Measurements from ENCODE around the gene SLC12A1.
"Not testable (repeated sequence)": the region's sequence is repeated elsewhere in the genome, so short reads cannot be mapped to it uniquely, and the experiment has no call there.

Gene SLC12A1

DNA sequence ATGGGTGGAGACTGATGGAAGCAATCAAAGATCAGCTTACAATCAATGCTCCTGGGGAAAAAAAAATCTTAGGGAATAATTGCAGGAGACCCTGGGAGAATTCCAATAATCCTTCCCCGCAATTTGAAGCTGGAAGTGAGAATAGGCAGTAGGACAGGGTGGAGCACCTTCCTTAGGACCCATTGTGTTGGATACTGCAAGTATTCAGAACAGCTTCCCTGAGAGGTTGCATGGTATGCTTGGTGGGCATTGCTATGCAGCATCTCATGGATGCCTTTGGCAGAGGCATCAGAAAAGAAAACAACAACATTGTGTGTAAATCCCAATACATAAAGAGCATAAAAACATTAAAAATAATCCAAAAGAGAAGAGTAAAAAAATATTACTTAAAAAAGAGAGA lies 100.5 kb downstream of the SLC12A1 start:
- DNase-seq (ENCODE audit: low read depth in 2 of 2, low spot score in 1 of 2) = no peak

DNA sequence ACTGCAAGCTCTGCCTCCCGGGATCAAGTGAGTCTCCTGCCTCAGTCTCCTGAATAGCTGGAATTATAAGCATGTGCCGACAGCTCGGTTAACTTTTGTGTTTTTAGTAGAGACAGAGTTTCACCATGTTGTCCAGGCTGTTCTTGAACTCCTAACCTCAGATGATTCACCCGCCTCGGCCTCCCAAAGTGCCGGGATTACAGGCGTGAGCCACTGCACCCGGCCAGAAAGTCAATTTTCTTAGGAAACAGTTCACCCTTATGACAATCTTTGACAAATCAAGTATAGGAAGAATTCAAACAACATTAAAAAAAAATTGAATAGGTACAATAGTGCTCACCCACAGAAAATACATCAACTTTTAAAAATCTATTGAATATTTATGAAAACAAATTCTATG lies 101.5 kb downstream of the SLC12A1 start:
- DNase-seq (ENCODE audit: low read depth in 2 of 2, low spot score in 1 of 2) = no peak

DNA sequence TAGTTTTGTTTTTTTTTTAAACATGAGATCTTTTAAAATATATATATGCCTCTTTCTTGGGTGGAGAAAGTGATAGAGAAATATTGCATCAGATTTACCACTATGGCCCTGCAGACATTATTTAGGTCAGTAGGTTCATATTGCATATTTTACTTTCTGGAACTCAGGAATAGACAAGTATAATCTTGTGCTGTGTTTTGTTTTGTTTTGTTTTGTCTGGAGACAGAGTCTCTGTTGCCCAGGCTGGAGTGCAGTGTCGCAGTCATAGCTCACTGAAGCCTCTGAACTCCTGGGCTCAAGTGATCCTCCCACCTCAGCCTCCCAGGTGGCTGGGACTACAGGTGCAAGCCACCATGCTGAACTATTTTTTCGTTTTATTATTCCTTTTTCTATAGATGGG lies 103.6 kb downstream of the SLC12A1 start:
- DNase-seq (ENCODE audit: low read depth in 2 of 2, low spot score in 1 of 2) = no peak

DNA sequence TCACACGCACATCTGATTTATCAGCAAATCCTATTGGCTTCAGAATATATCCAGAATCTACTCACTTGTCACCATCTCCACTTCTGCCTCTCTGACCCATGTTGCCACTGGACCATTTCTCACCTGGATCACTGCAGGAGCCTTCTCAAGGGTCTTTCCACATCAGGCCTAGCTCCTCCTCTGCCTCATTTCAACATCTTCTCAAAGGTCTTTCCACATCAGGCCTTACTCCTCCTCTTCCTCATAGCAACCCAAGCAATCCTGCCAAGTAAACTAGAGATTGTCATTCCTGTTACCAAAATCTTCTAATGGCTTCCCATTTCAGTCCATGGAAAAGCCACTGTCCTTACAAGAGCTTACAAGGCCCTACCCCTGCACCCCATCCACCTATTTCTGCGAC lies 107.1 kb downstream of the SLC12A1 start:
- no peak for DNase-seq (ENCODE audit: low read depth in 2 of 2, low spot score in 1 of 2)

DNA sequence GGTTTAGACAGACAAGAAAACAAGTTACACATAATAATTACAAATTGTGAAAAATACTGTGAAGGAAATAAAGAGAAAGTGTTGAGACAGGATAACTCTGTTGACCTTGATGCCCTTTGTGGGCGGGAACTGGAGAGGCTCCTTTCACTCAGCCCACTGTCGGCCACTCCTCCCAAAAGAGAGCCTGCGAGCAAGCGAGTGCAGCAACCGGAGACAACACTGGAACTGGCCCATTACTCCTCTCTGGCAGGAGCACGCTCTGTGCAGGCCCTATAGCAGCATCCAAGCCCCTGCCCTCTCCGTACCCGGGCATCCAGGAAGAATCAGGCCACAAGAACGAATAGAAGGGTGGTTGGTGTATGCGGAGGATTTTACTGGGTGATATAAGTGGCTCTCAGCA lies 108.9 kb downstream of the SLC12A1 start:
- DNase-seq (ENCODE audit: low read depth in 2 of 2, low spot score in 1 of 2) = no peak

DNA sequence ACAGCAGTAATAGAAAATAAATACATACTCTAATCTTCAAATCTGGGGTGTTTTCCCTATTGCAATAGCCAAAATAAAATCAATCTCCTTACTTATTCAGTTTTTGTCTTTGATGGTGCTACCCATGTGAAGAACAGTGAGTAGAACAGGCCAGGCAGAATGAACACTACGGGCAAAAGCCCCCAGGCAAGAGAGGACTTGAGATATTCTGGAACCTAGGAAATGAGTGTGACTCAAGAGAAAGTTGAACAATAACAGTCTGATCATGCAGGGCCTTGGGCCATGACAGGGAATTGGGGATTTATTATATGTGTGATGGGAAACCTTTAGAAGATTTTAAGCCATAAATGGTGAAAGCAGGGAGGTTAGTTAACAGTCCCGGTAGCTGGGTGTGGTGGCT lies 111.1 kb downstream of the SLC12A1 start:
- DNase-seq (ENCODE audit: low read depth in 2 of 2, low spot score in 1 of 2) = no peak

DNA sequence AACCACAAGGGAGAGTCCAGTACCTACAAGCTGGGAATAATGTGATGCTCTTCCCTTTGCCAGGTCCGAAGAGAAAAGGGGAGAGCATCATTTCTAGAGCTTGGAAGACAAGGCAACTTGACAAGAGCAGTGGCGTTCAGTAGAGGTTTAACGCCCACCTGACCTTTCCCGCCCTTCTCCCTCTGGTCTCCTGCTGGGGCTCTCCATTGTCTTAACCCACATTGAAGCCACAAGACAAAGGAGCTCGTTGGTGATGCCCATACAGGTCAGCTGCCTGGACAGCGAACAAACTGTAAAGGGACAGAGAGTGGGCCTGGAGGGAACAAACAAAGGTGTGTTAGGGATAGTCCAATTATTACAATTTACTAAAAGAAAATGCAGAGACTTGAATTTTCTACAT lies 112.0 kb downstream of the SLC12A1 start:
- DNase-seq (ENCODE audit: low read depth in 2 of 2, low spot score in 1 of 2) = no peak

DNA sequence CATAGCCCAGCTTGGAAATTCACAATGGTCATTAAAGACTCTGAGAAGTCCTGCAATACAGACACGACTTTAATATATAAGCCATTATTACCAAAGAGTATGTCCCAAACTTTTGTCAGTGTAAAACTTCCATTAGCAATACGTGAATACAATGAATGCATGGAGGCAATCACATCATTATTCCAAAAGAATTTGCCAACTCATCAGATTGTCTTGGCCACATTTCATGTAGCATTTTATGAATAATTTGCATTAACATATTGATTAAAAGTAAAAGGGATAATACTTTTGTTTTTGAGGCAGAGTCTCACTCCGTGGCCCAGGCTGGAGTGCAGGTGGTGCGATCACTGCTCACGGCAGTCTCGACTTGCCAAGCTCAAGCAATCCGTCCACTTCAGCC lies 117.2 kb downstream of the SLC12A1 start:
- DNase-seq (ENCODE audit: low read depth in 2 of 2, low spot score in 1 of 2) = no peak

DNA sequence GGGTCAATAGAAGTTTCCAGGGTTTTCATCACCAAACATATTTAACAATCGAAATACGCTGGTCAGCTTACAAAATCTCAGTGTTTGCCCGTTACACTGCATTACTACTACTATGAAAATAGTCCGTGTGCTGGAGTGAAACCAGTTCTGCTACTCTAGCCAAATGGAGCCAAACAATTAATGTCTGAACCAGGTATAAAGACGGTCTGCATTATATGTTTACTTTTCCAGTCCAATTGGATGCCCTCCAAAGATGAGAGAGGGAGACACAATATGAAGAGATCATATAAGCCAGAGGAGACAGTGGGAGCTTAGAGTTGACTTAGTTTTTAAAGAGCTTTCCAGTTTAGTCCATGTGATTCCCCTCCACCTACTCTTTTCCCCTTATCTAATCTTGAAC lies 118.8 kb downstream of the SLC12A1 start:
- no peak for DNase-seq (ENCODE audit: low read depth in 2 of 2, low spot score in 1 of 2)

DNA sequence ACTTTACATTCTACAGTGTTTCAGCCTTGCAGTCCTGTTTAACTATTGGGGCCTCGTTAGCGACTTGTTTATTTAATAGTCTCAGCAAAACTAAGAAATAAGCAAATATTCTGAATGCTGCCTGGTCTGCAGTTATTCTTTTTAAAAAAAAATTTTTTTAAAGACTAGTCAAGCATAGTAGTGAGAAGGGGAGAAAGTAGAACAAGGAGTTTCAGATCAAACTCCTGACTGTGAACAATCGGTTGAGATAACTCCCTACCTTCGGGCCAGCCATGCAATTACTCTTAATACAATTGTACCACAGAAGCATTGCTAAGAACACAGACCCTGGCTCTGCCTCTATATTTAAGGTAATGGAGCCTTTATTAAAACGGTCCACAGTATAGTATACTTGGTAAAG lies 119.3 kb downstream of the SLC12A1 start:
- no peak for DNase-seq (ENCODE audit: low read depth in 2 of 2, low spot score in 1 of 2)

DNA sequence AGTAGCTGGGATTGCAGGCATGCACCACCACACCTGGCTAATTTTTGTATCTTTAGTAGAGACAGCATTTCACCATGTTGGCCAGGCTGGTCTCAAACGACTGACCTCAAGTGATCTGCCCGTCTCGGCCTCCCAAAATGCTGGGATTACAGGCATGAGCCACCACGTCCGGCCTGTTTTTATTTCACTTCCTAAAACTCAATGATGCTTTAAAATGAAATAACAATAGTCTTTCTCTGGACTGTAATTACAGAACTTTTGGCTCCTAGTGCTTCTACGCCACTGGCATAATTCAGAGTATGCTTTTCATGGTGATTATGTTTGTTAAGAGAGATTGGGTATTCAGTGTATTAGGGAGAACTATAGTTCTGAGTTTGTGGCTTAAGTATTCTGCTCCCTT lies 120.1 kb downstream of the SLC12A1 start:
- DNase-seq (ENCODE audit: low read depth in 2 of 2, low spot score in 1 of 2) = not testable (repeated sequence)

DNA sequence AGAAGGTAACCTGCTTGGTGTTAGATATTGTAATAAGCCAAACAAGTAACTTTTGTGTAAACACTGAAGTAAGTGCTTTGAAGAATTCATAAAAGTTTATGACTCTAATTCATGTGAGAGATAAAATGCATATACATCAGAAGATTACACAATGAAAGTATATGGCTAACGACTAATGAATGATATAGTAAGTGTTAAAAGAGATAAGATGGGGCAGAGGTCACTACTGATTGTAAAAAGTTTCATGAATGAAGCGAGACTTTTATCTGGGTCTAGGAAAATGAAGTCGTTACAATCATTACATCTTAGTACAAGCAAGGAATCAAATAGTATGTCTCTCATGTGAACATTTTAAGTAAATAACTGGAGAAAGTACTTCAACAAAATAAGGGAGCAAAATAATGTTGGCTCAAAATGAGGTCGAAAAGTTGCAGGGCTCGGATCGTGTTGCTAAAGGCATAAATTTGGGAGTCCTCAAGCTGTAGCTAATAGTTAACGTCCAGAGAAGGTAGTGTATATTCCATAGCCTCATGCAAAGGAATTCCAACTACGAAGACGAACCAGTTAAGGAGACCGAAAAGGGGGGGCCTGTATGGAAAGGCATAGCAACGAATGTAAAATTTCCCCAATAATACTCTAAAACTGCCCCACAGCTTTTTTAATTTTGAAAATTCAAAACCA lies 124.1 kb downstream of the SLC12A1 start:
- no peak for DNase-seq (ENCODE audit: low read depth in 2 of 2, low spot score in 1 of 2)

DNA sequence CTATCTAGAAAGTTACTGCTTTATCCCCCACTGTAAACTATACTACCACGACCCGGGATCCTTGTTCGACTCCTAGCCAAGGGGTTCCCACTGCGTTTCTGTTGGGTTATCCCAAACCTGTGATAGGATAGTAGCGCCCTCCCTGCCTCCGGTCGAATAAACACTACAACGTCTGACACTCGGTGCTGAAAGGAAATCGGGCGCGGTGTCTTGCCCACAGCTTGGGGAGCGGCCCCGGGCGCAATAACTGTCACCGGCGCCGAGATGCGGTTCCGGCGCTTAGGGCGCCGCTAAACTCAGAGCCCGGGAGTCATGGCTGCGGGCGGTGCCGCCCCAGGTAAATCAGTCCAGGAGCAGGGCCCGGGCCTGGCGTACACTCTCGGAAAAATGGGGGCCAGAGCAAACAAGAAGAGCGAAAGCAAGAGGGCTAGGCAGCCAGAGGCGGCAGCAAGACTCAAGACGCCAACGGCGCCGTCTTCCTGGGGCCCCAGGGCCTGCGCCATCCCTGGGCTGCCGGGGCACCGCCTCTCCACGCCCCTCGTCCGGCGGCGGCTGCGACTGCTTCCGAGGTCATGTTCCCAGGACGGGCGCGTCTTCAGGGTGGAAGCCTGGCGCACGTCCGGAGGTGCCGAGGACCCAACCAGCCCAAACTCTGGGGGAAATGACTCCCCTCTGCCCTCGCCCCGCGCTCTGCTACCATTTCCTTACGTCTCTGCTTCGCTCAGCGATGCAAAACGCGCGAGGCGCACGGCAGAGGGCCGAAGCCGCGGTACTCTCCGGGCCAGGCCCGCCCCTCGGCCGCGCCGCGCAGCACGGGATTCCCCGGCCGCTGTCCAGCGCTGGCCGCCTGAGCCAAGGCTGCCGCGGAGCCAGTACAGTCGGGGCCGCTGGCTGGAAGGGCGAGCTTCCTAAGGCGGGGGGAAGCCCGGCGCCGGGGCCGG lies 125.0 kb downstream of the SLC12A1 start, which contains the start of gene DUT:
DUT (plus strand) TSS at position 575 of the 941 bp plus-strand sequence; CDS start at position 662, 87 bp downstream.
- peak; percentile 43 to 56 for DNase-seq (ENCODE audit: low read depth in 2 of 2, low spot score in 1 of 2)

DNA sequence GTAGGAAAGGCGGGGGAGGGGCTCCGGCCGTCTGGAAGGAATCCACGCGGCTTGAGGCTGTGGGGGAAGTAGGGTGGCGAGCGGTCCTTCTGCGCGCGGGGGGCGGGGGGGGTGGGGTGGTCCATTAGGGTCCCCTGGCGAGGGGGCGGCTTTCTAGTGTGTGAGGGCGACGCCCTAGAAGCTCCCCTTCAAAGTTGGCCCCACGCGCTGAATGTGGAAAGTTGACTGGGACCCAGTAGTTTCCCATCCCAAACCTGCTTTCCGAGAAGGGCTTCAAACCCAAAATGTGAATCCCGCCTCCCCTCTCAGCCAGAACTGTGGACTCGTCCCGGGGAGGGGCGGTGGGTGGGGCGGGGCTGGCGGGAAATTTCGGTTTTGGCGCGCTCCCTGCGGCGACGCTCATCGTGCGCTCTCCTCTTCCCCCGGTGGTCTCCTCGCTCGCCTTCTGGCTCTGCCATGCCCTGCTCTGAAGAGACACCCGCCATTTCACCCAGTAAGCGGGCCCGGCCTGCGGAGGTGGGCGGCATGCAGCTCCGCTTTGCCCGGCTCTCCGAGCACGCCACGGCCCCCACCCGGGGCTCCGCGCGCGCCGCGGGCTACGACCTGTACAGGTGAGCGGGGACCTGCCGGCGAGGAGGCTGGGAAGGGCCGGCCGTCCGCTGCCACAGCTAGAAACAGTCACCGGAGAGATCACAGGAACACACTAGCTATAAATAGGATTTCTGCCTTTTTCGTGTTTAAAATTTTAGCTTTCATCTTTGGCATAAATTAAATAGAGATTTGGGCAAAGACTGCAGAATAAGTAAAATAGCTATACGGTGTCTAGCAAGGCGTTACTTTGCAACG lies 125.9 kb downstream of the SLC12A1 start:
- peak; percentile 34 to 52 for DNase-seq (ENCODE audit: low read depth in 2 of 2, low spot score in 1 of 2)

DNA sequence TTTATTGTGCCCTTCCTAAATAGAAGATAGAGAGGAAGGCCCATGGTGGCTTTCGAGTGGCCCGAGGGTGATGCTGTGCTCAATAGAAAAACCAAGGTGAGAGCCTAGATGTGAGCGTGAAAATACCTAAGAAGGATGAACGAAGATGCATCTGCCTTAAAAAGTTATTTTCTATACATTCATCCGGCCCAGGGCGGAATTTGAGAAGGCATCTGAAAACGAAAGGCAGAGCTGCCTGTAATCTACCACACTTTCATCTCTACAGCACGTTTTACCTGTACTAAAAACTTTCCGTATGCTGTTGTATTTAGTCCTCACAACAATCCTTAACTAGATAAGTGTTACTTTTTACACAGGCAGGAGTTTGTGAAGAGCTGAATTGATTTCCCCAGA lies 126.5 kb downstream of the SLC12A1 start:
- DNase-seq (ENCODE audit: low read depth in 2 of 2, low spot score in 1 of 2) = no peak

DNA sequence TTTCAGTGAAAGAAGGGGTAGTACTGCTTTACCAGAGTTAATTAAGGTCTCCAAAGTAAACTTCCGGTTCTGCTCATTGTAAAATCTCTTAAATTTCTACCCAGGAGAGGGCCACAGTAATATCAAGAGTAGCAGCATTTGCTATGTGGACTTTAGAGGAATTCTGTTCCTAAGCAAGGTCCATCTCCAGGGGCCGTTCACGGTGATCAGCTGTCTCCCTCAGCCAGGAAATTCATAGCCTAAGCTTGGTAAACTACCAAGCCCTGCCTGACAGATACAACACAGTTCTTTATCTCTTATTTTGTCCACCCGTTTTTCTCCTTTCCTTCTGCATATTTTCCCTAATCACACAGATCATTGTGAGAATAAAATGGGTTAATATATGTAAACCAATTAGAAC lies 127.4 kb downstream of the SLC12A1 start:
- no peak for DNase-seq (ENCODE audit: low read depth in 2 of 2, low spot score in 1 of 2)

DNA sequence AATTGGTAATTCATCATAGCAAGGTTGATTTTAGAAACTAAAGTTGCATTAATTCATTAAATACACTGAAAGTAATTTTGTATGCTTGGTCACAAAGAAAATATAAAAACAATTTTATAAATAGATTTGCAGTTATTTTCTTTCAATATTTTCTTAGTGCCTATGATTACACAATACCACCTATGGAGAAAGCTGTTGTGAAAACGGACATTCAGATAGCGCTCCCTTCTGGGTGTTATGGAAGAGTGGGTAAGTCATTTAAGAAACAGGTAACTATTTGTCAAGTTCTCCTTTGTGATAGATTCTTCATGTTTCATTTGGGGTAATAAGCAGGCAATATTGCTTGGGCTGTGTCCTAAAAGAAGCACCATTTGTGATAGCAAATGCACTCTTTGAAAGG lies 128.2 kb downstream of the SLC12A1 start:
- DNase-seq (ENCODE audit: low read depth in 2 of 2, low spot score in 1 of 2) = no peak

DNA sequence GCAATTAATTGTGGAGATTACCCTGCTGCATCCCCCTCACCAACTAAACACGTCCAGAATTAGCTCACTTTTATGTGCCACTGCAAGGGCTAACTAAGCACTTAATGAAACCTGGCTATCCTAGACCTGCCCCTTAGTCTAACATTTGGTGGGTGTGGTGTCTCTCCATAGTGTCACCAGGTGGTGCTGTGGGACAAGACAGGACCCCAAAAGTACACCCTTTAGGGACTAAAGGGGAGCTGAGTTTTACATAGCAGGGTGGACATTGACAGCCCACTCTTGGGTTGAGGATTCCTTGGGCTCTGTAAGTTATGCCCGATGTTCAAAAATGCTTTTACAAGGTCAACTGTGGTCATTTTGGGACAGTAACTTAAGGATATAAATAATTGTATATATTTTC lies 130.8 kb downstream of the SLC12A1 start:
- DNase-seq (ENCODE audit: low read depth in 2 of 2, low spot score in 1 of 2) = no peak

DNA sequence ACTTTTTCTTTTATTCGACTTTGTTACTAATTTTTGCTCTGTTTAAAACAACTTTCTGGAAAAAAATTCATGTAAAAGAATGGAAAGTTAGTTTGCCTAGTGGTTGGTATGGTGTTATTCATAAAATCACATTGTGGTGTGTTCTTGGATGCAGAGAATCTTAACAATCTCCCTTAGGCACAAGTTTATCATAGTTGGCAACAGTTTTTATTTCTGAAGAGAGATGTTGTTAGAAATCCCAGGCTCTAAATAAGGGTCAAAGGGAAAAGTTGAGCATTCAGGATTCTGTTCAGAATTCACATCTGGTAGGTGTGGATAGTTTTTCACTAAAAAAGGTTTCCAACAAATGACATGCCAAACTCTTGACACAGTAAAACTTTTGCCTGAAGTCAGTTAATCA lies 131.5 kb downstream of the SLC12A1 start:
- DNase-seq (ENCODE audit: low read depth in 2 of 2, low spot score in 1 of 2) = no peak

DNA sequence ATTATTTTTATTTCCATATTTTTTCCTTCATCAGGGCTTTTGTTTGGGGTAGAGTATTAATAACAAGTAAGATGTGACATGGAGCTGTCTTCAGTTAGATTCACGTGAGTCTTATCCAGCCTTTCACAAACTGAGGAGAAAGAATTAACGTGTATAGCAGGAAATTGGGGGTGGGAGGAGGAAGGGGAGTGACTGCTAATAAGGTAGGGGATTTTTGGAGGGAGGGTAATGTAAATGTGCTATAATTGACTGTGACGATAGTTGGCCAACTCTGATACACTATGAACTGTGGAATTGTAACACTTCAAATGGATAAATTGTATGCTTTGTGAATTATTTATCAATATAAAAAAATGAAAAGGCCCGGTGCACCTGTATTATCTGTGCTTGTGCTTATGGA lies 134.0 kb downstream of the SLC12A1 start:
- no peak for DNase-seq (ENCODE audit: low read depth in 2 of 2, low spot score in 1 of 2)

DNA sequence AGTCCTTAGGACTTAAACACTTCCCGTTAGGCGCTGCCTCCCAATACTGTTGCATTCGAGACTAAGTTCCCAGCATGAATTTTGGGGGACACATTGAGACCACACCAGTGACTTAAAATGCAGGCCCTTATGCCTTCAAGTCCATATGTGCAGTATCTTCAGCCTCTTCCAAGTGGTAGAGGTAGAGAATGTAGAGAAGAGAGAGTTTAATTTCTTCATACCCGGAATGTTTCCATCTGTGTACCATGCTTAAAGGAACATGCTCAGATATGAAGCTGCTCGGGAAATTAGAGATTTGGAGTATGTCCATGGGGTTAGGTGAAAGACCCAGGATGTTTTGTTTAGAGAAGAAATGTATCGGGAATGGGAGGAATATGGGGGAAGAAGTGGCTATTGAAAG lies 137.8 kb downstream of the SLC12A1 start:
- DNase-seq (ENCODE audit: low read depth in 2 of 2, low spot score in 1 of 2) = no peak

DNA sequence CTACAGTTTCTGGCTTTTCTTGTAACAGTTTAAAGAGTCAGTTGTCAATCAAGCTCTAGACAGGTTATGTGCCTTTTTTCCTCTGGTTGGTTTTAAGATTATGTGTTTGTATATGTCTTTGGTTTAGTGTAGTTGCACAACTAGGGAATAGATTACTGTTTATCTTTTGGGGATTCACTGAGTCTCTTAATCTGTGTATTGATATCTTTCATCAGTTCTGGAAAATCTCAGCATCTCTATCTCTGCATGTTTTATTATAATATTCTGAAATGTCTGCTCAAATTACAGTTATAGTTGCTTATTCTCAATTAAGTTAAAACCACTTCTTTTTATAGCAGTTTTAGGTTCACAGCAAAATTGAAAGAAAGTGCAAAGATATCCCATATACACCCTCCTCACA lies 139.4 kb downstream of the SLC12A1 start:
- DNase-seq (ENCODE audit: low read depth in 2 of 2, low spot score in 1 of 2) = no peak

Data from stimulated activated CD8-positive, alpha-beta memory T cell treated with anti-CD3 and anti-CD28 coated beads, Interleukin-4, amount 100 ng/mL, for 4 hours (primary cell).